AG04450 (cell line): ENCODE measurements around the gene BCO1. TPM values are rescaled to one million over a fixed set of nuclear protein-coding genes. Genes with fewer than 3 reads are reported as not detected.

ENCODE experiments used
- CTCF ChIA-PET: fragments of 300-600, 350-600 bp; formaldehyde crosslinking; extraction: SDS; loops from one replicate; lab custom pipeline; 2022; ENCODE audit warnings: antibody characterized with exemption, inconsistent platforms; lab: Charles Lee
- POLR2A ChIA-PET: fragments of 350-600 bp; formaldehyde crosslinking; extraction: SDS; loops from one replicate; lab custom pipeline; 2021; ENCODE audit warnings: antibody characterized with exemption, inconsistent platforms; lab: Yijun Ruan, JAX
- DNase-seq: peaks from one replicate; pipeline ENCODE4 v3.0.0-alpha.2; 2011; ENCODE audit warnings: low read depth, low spot score
- H3K27ac ChIP-seq: one replicate; pipeline ENCODE4 v1.5.1; 2012; ENCODE audit warnings: low read depth, low read length, control low read depth
- H3K27me3 ChIP-seq: one replicate; pipeline ENCODE4 v1.6.0; 2012; ENCODE audit warnings: low read length; ENCODE audit not compliant: control insufficient read depth, insufficient read depth
- H3K4me3 ChIP-seq: 2 replicates; pipeline ENCODE4 v1.5.1; 2011; ENCODE audit warnings: mild to moderate bottlenecking, low read depth, low read length, control low read depth
- H3K9me3 ChIP-seq: 2 replicates; pipeline ENCODE4 v1.5.1; 2012; ENCODE audit warnings: low read length; ENCODE audit not compliant: control insufficient read depth, insufficient read depth
- polyA plus RNA-seq: library from polyadenylated mRNA; depleted of rRNA; stranded (reverse); fragments of >200 nt; gene quantifications from 2 replicates; pipeline ENCODE4 v1.2.3, GENCODE V29; 2011
- TF ChIP-seq, protein P1 (sequence below): IDR thresholded peaks from 2 replicates; pipeline ENCODE4 v1.5.1; 2011; ENCODE audit warnings: low read depth, low read length, control low read depth, inconsistent platforms

The BCO1 gene
- polyA plus RNA-seq, 1 experiment, result not detected

DNA sequence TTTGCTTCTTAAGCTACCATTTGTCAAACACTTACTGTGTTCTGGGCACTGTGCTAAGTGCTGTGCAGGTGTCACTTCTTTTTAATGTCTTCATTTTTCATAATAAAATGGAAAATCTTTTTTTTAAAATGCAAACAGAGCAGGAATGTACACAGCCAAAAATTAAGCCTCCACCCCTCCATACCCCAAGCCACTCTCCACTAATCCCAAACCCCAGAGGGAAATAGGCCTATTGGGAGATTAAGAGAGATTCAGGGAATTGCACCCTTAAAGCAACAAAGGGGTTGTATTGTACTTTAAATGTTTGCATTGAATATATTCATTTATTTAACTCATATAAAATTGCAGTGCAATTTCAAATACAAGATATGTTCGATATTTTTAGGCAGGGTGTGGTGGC lies 47.7 kb downstream of the BCO1 start:
- CTCF ChIA-PET, result no interaction called here
- Histone ChIP-seq H3K27ac (no peak overlapping the region), H3K9me3 (no peaks in the 10 kb centered on the region), H3K27me3 (no peaks in the 10 kb centered on the region), H3K4me3 (no peak overlapping the region)
- POLR2A ChIA-PET, result no interaction called here
- DNase-seq, result no peak
- TF ChIP-seq, protein P1, sequence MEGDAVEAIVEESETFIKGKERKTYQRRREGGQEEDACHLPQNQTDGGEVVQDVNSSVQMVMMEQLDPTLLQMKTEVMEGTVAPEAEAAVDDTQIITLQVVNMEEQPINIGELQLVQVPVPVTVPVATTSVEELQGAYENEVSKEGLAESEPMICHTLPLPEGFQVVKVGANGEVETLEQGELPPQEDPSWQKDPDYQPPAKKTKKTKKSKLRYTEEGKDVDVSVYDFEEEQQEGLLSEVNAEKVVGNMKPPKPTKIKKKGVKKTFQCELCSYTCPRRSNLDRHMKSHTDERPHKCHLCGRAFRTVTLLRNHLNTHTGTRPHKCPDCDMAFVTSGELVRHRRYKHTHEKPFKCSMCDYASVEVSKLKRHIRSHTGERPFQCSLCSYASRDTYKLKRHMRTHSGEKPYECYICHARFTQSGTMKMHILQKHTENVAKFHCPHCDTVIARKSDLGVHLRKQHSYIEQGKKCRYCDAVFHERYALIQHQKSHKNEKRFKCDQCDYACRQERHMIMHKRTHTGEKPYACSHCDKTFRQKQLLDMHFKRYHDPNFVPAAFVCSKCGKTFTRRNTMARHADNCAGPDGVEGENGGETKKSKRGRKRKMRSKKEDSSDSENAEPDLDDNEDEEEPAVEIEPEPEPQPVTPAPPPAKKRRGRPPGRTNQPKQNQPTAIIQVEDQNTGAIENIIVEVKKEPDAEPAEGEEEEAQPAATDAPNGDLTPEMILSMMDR, result no peak

DNA sequence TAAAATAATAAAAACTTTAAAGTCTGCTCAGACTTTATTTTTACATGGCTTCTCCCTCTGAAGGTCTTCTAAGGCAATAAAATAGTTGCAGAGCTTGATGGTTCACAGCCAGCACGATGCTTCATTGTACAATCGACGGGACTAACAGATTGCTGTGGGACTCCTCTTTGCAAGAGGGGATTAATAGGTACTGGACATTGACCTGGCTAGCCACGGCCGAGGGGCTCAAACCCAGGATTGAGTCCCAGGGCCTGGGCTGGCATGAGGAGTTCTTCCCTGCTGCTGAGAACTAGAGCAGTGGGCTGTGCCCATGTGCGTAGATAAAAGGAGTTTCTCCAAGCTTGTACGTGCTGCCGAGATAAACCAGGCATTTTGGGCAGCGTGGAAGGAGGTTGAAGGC lies 52.6 kb downstream of the BCO1 start:
- CTCF ChIA-PET, result no interaction called here

GRCh38 chr16:81292936-81293335 lies 54.4 kb downstream of the BCO1 start:
- POLR2A ChIA-PET, result interaction anchor here (0.6 kb wide), 1 partner anchor 13 kb away, joined by 5 read pairs; no protein-coding TSS in a partner anchor
- no peaks in the 10 kb centered on the region for H3K9me3 ChIP-seq
- peaks cover 6% of the 10 kb centered on the region for H3K27me3 ChIP-seq
- no peak for DNase-seq
- H3K27ac ChIP-seq, result no peak overlapping the region
- TF ChIP-seq, protein P1, result no peak
- H3K4me3 ChIP-seq, result no peak overlapping the region
- CTCF ChIA-PET, result no interaction called here

More for the DNA sequence above, 52.6 kb downstream of the BCO1 start:
- TF ChIP-seq, protein P1, result no peak
- H3K4me3 ChIP-seq, result no peak overlapping the region
- POLR2A ChIA-PET, result no interaction called here
- H3K27me3 ChIP-seq, result peaks cover 3% of the 10 kb centered on the region
- no peak for DNase-seq
- no peak overlapping the region for H3K27ac ChIP-seq
- H3K9me3 ChIP-seq, result no peaks in the 10 kb centered on the region

GRCh38 chr16:81293909-81294802 lies 55.7 kb downstream of the BCO1 start:
- ChIA-PET CTCF (no interaction called here), POLR2A (interaction anchor here (0.6 kb wide), 2 partner anchors 15 to 55 kb away, joined by 3 read pairs; no protein-coding TSS in a partner anchor)
- no peak overlapping the region for H3K27ac ChIP-seq
- no peak overlapping the region for H3K4me3 ChIP-seq
- H3K9me3 ChIP-seq, result no peaks in the 10 kb centered on the region
- TF ChIP-seq, protein P1, result no peak
- peaks cover 6% of the 10 kb centered on the region for H3K27me3 ChIP-seq
- no peak for DNase-seq

DNA sequence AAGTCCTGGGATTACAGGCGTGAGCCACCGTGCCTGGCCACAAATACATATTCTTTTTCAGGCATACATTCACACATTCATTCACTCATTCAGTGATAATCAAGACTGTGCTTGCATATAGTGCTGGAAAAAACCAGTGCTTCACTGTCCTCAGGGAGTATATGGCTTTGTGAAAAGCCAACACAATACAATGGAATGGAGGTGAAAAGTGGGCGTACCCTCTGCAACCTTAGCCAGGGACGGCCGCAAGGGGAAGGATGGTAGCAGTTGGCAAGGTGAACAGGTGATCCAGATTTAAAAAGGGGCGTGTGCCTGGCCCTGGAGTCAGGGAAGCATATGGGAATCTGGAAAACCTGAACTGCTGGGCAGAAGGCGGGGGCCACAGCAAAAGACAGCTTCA lies 58.1 kb downstream of the BCO1 start:
- Histone ChIP-seq H3K27me3 (peaks cover 3% of the 10 kb centered on the region), H3K9me3 (no peaks in the 10 kb centered on the region), H3K27ac (no peak overlapping the region), H3K4me3 (no peak overlapping the region)
- ChIA-PET POLR2A (no interaction called here), CTCF (no interaction called here)
- DNase-seq, result no peak
- TF ChIP-seq, protein P1, result no peak
